Measurements from ENCODE around the gene LRP2. TPM values are rescaled to one million over a fixed set of nuclear protein-coding genes. Genes with fewer than 3 reads are reported as not detected.
"Not testable (repeated sequence)": the region's sequence is repeated elsewhere in the genome, so short reads cannot be mapped to it uniquely, and the experiment has no call there.

LRP2 gene
- polyA plus RNA-seq, 12 donors: 0.04 to 1.00 (median 0.28) TPM; not detected in 2

DNA sequence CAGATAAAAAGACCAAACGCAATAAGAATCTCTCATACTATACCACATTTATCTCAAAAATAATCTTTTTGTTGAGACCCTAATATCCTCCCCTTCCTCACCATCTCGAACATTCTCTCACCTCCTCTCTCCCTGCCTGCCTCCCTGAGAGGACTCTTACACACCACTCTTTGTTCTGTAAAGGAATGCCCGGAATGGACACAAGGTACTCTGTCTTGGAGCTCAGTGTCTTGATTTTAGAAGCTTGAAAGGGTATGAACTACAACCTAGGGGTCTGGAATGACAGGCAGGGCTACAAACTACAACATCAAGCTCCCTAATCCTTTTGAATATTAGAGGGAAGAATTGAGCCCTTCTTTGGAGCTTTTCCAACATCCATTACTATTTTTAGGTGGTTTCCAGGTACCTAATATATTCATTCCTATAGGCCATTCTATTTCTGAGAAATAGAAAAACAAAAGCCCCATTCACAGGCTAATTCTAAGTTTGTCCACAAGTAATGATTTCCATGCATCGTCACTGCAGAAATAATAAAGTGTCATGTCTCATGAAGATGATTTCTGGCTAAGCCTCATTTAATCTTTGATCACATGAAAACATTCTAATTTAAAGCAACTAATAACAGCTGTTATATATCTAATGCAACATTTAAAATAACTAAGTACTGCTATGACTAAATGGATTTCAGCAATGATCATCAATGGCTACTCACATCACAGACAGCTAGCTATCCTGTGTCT, 60.6 kb downstream of the LRP2 start:
- no peak for DNase-seq

DNA sequence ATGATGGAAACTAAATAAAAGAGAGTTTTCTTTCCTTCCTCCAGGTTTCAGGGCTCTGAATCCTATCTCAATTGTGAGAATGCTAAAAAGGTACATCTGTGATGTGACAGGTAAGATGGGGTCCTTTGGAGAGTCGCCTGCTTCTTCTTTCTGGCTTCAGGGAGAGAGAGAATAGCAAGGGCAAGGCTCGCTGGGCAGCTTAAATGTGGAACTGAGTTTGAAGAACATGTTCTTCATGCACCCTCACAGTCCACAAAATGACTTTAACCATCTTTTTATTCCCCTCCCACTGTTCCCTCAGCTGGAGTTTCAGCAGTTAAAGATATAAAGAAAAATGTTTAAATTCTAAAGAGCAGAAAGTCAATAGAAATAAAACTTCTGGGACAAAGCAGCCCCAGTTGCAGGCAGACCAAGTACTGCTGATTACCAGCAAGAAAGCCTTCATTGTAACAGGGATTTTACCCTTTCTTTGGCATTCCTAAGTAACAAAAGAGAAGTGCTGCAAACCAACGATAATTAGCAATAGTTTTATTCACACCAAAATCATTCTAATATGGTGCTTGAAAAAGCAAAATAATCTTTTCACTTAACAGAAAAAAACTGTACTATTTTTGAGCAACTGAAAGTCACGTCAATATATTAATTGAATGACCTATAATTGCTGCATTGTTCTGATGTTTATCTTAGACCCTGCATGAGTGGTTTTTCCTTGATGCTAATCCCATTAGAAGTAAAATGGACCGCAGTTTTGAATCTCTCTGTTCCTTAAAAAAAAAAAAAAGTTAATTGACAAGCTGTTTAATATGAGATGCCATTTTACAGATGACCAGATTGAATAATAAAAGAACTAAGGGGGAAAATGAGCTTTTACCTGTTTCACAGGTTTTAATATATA, 61.5 kb downstream of the LRP2 start:
- DNase-seq: no peak

DNA sequence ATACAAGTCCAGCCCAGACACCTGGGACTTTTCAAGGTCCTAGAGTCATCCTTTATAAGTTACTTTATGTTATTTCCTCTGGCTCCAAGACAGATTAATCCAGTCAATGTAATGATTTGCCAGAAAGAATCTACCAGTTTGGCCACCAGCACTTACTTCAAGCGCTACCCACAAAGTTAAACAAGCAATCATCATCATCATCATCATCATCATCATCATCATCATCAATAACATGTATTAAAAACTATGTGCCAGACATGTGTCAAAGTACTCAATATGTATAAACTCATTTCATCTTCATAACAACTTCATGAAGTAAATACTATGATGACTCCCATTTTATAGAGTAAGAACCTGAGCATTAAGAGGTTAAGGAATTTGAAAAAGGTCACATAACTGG, 64.3 kb downstream of the LRP2 start:
- no peak for DNase-seq

DNA sequence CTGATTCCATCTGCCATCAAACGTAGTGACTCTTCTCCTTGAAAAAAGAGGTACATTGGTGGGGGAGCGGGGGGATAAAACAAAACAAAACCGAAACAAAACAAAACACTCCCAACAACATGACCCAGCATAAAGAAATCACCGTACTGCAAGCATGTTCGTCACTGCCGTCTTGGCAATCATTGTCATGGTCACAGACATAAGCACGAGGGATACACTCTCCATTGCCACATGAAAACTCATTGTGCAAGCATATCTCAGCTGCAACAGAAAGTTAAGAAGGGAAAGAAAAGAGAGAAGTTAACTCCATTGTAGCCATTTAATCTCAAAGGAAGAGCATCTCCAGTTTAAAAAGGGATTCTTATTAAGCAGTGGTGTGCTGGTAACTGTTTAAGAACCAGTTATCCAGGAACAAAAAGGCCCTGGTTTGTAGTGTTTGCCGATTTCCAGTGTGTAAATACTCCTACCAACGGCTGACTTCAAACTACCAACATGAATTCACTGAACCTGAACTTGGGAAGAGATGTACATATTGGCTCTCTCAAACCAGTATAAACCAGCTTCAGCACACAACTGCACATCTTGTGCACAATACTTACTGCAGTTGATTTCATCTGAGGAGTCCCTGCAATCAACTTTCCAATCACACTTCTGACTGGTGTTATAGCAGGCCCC, 68.2 kb downstream of the LRP2 start:
- no peak for DNase-seq

DNA sequence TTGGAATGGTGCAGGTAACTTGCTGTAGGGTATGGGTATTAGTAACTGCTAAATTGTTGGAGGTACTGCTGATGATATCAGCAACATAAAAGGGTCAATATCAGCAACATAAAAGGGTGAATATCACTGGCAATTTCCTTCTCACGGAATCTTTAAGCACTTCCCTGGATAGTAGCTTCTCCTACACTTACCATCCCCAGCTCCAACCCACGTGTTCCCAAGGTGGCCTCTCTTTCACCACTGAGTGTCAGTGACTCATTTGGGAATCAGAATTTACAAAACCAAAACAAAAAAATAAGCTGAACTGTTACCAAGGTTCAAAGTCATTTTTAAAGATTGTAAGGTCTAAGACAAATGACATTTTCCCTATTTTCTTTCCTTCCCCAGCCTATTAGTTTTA, 70.8 kb downstream of the LRP2 start:
- no peak for DNase-seq

DNA sequence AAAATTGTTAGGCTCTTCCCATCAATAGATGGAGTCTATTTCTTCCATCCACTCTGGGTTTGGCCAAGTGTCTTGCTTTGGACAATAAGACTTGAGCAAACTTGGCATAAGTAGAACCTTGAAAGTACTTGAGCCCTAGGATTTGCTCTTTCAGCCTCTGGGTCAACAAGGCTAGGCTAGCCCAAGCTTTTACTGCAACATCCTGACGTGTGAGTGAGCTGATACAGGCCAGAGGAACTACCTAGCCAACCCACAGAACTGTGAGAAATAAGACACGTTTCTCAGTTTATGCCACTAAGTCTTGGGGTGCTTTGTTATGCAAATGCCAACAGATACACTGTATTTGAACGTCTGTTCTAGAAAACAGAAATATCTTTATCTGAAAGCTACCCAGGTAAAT, 71.9 kb downstream of the LRP2 start:
- DNase-seq: no peak

DNA sequence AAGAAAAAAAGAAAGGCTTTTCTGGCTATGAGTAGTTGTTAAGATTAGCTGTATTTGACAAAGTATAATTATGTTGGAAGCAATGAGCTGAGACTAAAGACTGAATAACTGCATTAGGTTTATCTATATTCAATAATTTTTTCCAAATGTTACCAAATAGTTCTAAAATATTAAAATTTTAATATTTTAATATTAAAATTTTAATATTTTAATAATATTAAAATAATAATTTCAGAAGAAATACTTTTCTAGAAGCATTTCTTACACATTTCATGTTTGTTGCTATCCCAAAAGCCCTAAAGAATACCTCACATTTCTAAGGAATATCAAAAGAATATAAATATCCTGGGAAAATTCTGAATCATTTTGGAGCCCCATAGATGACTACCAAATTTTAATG, 74.7 kb downstream of the LRP2 start:
- no peak for DNase-seq

DNA sequence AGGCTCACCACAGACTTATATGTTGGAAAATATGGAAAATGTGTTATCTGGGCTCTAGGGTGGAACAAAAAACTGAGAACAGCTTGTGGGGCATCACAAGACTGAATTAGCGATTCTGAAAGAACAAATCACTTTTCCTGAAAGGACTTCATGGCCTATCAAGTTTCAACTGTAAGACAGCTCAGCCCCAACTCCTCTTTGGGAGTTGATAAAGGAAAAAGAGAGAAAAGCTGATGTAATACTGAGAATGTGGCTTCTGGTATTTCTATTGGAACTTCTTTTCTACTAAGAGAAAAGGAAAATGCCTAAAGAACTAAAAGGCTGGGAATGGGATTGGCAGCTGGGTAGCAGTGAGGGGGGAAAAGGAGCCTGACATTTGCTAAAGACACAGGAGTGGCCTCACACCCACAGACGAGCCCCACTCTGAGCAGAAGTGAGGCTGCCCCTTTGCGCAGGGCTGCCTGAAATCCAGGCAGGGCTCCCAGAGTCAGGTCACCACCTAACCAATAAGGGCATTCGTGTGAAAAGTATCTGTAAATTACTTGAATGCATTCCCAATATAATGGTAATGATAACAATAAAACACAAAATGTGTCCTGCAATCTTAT, 75.6 kb downstream of the LRP2 start:
- DNase-seq: no peak

DNA sequence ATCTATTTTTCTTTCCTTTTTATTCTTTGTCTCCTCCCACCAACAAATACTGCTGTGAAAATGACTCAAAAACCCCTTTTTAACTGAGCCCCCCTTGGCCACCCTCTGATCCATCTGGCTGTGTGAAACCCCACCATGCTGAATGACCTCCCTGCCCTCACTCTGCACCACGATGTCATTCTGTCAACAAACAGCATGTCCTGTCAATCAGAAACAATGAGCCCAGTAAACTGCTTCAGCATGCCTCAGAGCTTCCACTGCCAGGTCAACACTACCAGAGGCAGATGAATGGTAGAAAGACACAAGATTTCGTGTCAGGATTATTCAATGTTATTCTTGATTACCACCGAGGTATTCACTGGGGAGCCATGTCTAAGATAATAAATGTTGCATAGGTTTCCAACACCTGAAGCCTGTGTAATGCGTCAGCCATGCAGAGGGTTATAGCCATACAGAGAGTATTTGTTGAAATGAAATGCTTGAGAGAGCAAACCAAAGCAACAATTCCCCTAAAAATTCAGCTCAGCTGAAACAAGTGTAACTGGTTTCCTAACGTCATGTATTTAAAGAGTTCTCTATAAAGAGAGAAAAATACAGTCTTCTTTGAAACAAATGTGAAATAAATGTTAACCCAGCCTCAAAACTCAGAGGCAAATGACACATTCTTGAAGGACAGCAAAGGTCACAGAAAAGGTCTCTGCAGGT, 76.7 kb downstream of the LRP2 start:
- no peak for DNase-seq

DNA sequence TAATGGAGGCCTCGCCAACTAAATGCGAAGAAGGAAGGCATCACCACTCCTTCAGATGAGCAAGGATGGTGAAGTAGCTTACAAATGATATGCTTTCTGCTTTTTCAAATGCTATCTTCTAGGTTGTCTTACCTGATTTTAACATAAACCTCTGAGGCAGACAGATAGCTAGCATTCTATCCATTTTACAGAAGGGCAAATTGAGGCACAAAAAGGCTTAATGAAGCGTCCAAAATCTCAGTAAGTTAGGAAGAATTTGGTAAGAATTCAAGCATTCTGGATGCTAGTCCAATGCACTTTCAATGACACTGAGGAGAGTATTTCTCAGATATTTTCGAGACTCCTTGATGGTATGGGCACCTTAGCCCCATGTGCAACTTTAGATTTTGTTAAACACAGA, 81.8 kb downstream of the LRP2 start:
- DNase-seq: no peak

DNA sequence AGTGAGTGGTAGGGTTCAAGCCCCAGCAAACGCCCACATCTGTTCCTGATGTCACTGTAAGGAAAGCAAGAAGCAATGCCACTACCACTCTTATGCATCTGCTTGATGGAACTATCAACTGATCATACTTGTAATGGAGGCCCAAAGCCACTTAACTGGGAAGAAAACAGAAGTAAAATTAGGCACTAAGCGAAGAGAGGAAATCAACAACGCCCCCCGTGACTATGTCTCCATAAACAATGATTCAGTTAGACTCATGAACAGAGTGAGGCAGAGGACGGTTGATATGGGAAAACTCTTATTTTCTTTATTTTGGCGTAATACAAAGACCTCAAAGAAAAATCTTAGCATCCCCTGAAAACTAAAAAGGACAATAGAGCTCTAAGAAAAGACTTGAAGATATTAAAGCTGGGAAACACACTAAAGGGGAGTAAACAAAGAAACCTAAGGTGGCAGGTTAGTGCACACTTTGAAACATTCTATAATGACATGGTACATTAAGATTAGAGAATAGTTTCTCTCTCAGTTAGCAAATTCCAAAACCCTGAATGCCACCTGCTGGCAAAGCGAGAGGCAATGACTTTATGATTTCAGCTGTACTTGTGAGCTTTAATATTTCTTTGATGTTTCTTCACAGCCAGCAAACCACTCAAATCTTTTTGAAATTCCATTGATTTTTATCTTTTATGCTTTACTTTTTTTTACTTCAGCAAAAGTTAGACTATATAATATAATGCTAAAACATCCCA, 86.5 kb downstream of the LRP2 start:
- no peak for DNase-seq

DNA sequence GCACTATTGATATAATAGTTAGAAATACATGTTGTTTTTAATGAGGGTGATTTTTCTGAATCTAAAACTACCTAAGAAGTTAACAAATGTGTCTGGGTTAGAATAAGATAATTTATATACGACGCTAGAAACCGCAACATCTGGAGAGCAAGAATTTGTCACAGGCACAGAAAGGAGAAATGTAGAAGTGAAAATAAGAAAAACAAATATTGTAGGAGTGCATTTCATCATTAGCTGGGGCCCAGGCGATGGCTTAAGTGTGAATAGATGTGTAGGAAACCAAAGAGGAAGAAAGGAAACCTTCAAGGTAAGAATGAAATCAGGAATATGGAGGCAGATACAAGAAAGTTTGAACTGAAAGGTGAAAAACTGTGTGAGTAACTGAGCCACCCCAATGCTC, 90.3 kb downstream of the LRP2 start:
- DNase-seq: no peak

DNA sequence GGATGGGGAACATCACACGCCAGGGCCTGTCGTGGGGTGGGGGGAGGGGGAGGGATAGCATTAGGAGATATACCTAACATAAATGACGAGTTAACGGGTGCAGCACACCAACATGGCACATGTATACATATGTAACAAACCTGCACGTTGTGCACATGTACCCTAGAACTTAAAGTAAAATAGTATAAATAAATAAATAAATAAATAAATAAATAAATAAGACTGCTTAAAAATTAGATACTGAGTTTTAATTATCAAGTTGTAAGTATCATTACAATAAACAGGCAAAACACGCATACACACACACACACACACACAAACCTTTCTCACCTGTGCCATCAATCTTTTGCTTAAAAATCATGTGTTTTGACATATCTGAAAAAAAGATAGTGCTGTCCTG, 91.8 kb downstream of the LRP2 start:
- DNase-seq: not testable (repeated sequence)

DNA sequence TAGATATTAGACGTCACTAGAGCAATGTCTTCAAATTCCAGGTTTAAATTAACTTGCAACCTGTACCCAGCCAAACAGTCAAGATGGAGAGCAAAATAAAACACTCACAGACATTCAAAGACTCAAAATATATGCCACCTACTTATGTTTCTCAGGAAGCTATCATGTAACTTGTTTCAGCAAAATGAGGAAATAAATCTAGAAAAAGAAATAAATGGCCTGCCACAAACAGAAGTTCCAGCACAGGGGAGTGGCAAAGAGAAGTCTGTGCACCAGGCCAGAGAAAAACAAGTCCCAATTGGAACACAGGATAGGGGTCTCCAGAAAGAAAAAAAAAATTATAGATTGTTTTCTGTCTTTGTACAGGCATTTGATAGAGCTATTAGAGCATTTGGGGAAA, 96.7 kb downstream of the LRP2 start:
- DNase-seq: no peak

DNA sequence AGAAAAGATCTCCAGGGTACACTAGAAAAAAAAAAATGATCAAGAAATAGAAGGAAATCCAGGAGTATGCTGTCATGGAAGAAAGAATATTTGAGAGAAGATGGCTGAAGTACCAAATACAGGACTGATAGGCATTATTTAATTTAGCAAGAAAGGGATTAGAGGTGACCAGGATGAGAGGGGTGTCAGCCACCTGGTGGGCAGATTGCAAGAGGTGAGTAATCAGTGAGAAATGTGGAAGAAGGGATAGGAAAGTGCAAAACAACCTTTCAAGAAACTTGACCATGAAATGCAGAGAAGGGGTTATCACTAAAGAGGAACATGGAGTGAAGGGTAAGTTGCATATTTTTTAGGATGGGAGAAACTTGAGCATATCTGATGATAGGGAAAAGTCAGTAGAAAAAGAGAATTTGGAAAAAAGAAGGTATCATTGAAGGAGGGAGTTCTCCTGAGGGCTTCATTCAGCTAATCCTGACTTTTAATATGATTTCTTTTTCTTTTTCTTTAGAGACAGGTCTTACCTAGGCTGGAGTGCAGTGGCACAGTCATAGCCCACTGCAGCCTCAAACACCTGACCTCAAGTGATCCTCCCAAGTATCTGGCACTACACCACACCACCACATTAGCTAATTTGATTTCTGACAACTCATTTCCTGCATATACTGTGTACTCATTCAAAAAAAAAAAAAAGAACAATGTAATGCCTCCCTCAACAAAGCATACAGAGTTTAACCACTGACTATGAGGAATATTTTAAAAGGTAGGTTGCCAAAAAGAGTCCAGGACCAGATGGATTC, 101.3 kb downstream of the LRP2 start:
- no peak for DNase-seq

DNA sequence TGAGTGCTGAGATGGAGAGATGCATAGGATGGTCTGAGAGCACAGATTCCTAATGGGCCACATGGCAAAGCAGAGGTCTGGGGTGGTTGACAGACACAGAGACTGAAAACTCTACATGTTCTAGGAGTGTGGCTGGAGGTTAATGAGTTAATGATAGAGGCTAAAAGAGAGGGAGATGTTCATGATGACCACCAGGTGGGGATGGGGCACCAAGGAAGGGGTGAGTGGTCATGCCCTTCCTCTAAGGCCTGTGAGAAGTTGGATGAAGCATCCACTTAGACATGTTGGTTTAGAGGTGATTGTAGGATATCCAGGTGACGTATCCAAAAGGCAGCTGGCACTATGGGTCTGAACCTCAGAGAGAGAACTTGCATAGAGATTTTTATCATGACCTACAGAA, 102.1 kb downstream of the LRP2 start:
- no peak for DNase-seq

DNA sequence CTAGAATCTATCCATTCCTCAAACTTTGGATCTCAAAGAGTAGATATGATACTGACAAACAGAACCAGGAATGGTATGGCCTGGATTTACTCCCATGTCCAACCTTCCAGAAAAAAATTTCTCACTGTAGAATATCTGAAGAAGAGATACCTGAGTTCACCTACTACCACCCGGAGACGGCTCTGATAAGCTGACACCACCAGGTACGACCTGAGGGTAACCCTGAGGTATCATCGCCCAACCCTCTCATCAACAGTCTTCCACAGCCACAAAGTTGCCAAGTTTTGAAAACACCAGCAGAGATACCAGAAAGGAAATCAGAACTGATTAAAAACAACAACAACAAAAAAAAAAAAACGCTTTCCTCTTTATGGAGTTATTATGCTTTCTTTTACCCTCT, 102.9 kb downstream of the LRP2 start:
- no peak for DNase-seq

DNA sequence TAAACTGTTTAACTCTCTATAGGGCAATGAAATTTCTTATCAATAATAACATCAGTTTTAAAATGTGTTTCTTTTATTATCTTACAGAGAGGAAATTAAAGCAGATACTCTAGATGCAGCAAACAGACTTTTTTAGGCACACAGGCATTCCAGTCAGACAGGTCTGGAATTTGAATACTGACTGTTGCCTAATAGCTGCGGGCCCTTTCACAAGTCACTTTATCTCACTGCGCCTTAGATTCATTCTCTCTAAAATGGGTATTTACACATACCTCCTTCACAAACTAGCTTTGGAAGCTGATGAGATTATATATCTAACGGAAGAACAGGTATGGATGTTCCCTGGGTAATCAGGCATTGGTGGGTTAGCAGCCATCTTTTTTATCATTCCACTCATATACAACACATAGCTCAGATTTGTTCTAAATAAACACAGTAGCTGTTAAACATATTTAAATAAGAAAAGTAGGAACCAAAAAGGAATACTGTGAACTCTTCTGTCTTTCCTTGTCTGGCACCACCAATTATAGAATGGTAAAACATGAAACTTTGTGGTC, 104.2 kb downstream of the LRP2 start:
- no peak for DNase-seq

DNA sequence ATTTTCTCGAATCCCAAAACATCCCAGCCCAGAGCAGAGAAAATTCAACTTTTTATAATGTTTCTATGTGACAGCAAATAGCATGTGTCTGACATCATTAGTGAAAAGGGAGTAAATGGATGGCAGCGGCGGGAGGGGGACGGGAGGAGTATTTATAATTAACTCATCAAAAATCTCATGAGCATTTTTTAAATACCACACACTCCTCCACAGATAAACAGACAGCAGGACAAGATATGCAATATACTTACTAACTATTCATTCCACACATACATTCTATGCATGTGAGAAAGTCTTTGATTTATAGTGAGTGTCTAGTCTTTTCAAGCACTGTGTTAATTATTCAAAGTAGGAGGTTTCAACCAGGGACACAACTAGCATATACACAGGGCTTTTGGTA, 107.6 kb downstream of the LRP2 start:
- no peak for DNase-seq

DNA sequence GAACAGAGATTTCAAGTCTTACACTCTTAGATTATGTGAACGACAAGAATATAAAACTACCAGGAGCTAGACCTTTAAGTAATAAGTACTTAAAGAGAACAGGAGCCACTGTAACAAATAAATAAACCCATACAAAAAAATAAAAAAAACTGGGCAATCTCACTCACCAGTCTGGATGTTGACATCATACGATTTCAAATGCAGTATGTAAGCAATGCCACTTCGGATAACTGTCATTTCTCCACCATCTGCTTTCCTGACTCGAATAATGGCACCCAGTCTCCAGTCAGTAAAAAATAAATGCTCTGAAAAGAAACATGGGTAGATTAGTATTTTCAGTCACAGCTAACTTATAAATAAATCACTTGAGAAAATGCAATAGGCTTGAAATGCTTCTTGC, 115.1 kb downstream of the LRP2 start:
- no peak for DNase-seq

Measured in muscle of arm (tissue), 12 donors.